Measurements from ENCODE around the gene PPP1R13B. TPM values are rescaled to one million over a fixed set of nuclear protein-coding genes. Genes with fewer than 3 reads are reported as not detected.

PPP1R13B gene
- total RNA-seq, 1 donor from 2014 or later, result 2.5 TPM

DNA sequence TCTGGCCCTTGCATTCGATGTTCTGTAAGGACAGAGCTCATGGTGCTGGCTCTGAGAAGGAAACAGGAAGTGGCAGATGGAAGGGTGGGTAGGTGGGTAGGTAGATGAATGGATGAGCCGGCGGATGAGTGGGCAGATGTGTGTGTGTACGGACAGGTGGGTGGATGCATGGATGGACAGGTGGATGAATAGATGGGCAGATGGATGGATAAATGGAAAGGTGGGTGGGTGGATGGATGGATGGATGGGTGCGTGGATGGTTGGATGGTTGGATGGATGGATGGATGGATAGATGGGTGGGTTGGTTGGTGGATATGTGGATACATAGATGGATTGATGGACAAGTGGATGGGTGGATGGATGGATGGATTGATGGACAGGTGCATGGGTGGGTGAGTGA is 27.6 kb upstream of the PPP1R13B start:
- TF ChIP-seq CTCF (IDR thresholded peaks at IDR 0.05) (no peak), EZH2 (IDR thresholded peaks at IDR 0.05) (no peak), EZH2phosphoT487 (IDR thresholded peaks at IDR 0.05) (no peak)
- no peaks in the 10 kb centered on the region for H3K9me3 ChIP-seq (ENCODE audit: low read depth)
- no peaks in the 10 kb centered on the region for H4K20me1 ChIP-seq (ENCODE audit: low read depth)
- H3K4me3 ChIP-seq, result no peak overlapping the region
- H3K27me3 ChIP-seq, result no peaks in the 10 kb centered on the region
- Mint-ChIP-seq H3K27ac (peak overlapping the region; percentile 72), H3K36me3 (no peaks in the 10 kb centered on the region), H3K9me3 (peaks cover 2% of the 10 kb centered on the region), H3K4me3 (no peak overlapping the region), H3K27me3 (ENCODE audit: insufficient read depth, low read depth) (peaks cover 8% of the 10 kb centered on the region), H3K4me1 (peaks cover 16% of the 10 kb centered on the region)
- no peak overlapping the region for H3K4me2 ChIP-seq
- H3K79me2 ChIP-seq (ENCODE audit: low read depth), result no peaks in the 10 kb centered on the region
- no peak for DNase-seq (ENCODE audit: low spot score)
- H3K27ac ChIP-seq, result no peak overlapping the region
- peaks cover 10% of the 10 kb centered on the region for H3K4me1 ChIP-seq
- no peak overlapping the region for H3K9ac ChIP-seq
- H3F3A ChIP-seq (ENCODE audit: low read depth), result peaks cover 19% of the 10 kb centered on the region
- no peak overlapping the region for H2AFZ ChIP-seq (replicated peaks)
- H3K36me3 ChIP-seq, result no peaks in the 10 kb centered on the region

- no peaks in the 10 kb centered on the region for H3K36me3 Mint-ChIP-seq
- Histone ChIP-seq H3K4me2 (peak overlapping the region; percentile 72), H3K79me2 (ENCODE audit: low read depth) (no peaks in the 10 kb centered on the region), H3F3A (ENCODE audit: low read depth) (peaks cover 12% of the 10 kb centered on the region), H3K9me3 (ENCODE audit: low read depth) (no peaks in the 10 kb centered on the region), H3K27ac (no peak overlapping the region), H4K20me1 (ENCODE audit: low read depth) (no peaks in the 10 kb centered on the region), H3K4me3 (peak overlapping the region; percentile 42), H3K27me3 (no peaks in the 10 kb centered on the region), H2AFZ (replicated peaks) (peak overlapping the region; percentile 78), H3K9ac (no peak overlapping the region), H3K4me1 (peaks cover 7% of the 10 kb centered on the region), H3K36me3 (no peaks in the 10 kb centered on the region)
- H3K4me1 Mint-ChIP-seq, result peaks cover 10% of the 10 kb centered on the region
- H3K27ac Mint-ChIP-seq, result no peak overlapping the region
- peaks cover 2% of the 10 kb centered on the region for H3K9me3 Mint-ChIP-seq
- peak; percentile 40 for DNase-seq (ENCODE audit: low spot score)
- H3K4me3 Mint-ChIP-seq, result no peak overlapping the region
- peaks cover 12% of the 10 kb centered on the region for H3K27me3 Mint-ChIP-seq (ENCODE audit: insufficient read depth, low read depth)
- no peak for TF ChIP-seq CTCF (IDR thresholded peaks at IDR 0.05)
- TF ChIP-seq EZH2phosphoT487 (IDR thresholded peaks at IDR 0.05), result no peak
- TF ChIP-seq EZH2 (IDR thresholded peaks at IDR 0.05), result no peak
These were observed 25.2 kb upstream of the PPP1R13B start for GRCh38 chr14:103872481-103873113.

GRCh38 chr14:103871596-103872480 is 24.5 kb upstream of the PPP1R13B start:
- H3K4me2 ChIP-seq, result peak overlapping the region; percentile 72
- Mint-ChIP-seq H3K4me3 (no peak overlapping the region), H3K36me3 (no peaks in the 10 kb centered on the region), H3K4me1 (peaks cover 10% of the 10 kb centered on the region), H3K9me3 (peaks cover 2% of the 10 kb centered on the region), H3K27ac (no peak overlapping the region), H3K27me3 (ENCODE audit: insufficient read depth, low read depth) (peaks cover 12% of the 10 kb centered on the region)
- no peaks in the 10 kb centered on the region for H3K79me2 ChIP-seq (ENCODE audit: low read depth)
- peak; percentile 72 for DNase-seq (ENCODE audit: low spot score)
- no peaks in the 10 kb centered on the region for H3K36me3 ChIP-seq
- H3K27me3 ChIP-seq, result no peaks in the 10 kb centered on the region
- no peak overlapping the region for H3K9ac ChIP-seq
- peak overlapping the region; percentile 78 for H2AFZ ChIP-seq (replicated peaks)
- H3K9me3 ChIP-seq (ENCODE audit: low read depth), result no peaks in the 10 kb centered on the region
- no peaks in the 10 kb centered on the region for H4K20me1 ChIP-seq (ENCODE audit: low read depth)
- peak overlapping the region; percentile 42 for H3K4me3 ChIP-seq
- peaks cover 7% of the 10 kb centered on the region for H3K4me1 ChIP-seq
- no peak for TF ChIP-seq EZH2 (IDR thresholded peaks at IDR 0.05)
- TF ChIP-seq CTCF (IDR thresholded peaks at IDR 0.05), result no peak
- no peak for TF ChIP-seq EZH2phosphoT487 (IDR thresholded peaks at IDR 0.05)
- H3F3A ChIP-seq (ENCODE audit: low read depth), result peaks cover 12% of the 10 kb centered on the region
- no peak overlapping the region for H3K27ac ChIP-seq
